H9 (cell line): ENCODE measurements around the gene MROH7. TPM values are rescaled to one million over a fixed set of nuclear protein-coding genes. Genes with fewer than 3 reads are reported as not detected.

ENCODE experiments used
- DNase-seq: peaks from one replicate; pipeline ENCODE4 v3.0.0-alpha.2; 2017
- H2AFZ ChIP-seq: one replicate; pipeline ENCODE4 v1.6.1; 2013; ENCODE audit warnings: mild to moderate bottlenecking, low read length, control low read depth, moderate library complexity
- H2AK5ac ChIP-seq: 2 replicates; pipeline ENCODE4 v1.6.1; 2013; ENCODE audit warnings: low read length, control low read depth, mixed read lengths; ENCODE audit not compliant: insufficient read length
- H2BK120ac ChIP-seq: one replicate; pipeline ENCODE4 v1.6.1; 2013; ENCODE audit warnings: low read depth, mild to moderate bottlenecking, low read length, control low read depth, inconsistent platforms; ENCODE audit not compliant: poor library complexity, severe bottlenecking
- H2BK12ac ChIP-seq: 2 replicates; pipeline ENCODE4 v1.6.1; 2013; ENCODE audit warnings: low read length, control low read depth, mixed read lengths, low read depth; ENCODE audit not compliant: insufficient read length
- H2BK15ac ChIP-seq: 2 replicates; pipeline ENCODE4 v1.6.1; 2013; ENCODE audit warnings: low read depth, low read length, control low read depth
- H2BK20ac ChIP-seq: one replicate; pipeline ENCODE4 v1.6.1; 2013; ENCODE audit warnings: low read depth, mild to moderate bottlenecking, low read length, control low read depth, inconsistent platforms; ENCODE audit not compliant: poor library complexity, severe bottlenecking
- H2BK5ac ChIP-seq: 2 replicates; pipeline ENCODE4 v1.6.1; 2013; ENCODE audit warnings: low read length, control low read depth, mixed read lengths; ENCODE audit not compliant: insufficient read length
- H3K14ac ChIP-seq: 2 replicates; pipeline ENCODE4 v1.6.1; 2013; ENCODE audit warnings: low read length, control low read depth; ENCODE audit not compliant: insufficient read depth
- H3K18ac ChIP-seq: 2 replicates; pipeline ENCODE4 v1.6.1; 2013; ENCODE audit warnings: low read depth, mild to moderate bottlenecking, mixed read lengths, low read length, control low read depth; ENCODE audit not compliant: insufficient read length
- H3K23ac ChIP-seq: 2 replicates; pipeline ENCODE4 v1.6.1; 2013; ENCODE audit warnings: low read length, control low read depth, mixed read lengths, low read depth; ENCODE audit not compliant: insufficient read length
- H3K23me2 ChIP-seq: 2 replicates; pipeline ENCODE4 v1.6.1; 2013; ENCODE audit warnings: low read depth, mild to moderate bottlenecking, mixed read lengths, low read length, control low read depth; ENCODE audit not compliant: insufficient read length, poor library complexity, severe bottlenecking
- H3K27ac ChIP-seq: 2 replicates; pipeline ENCODE4 v1.5.1; 2013; ENCODE audit warnings: low read length, control low read depth, mixed read lengths, low read depth; ENCODE audit not compliant: insufficient read length
- H3K27me3 ChIP-seq: 2 replicates; pipeline ENCODE4 v1.6.1; 2013; ENCODE audit warnings: low read length, control low read depth, inconsistent platforms; ENCODE audit not compliant: insufficient read depth
- H3K4ac ChIP-seq: 2 replicates; pipeline ENCODE4 v1.6.1; 2013; ENCODE audit warnings: low read depth, mild to moderate bottlenecking, control low read depth, inconsistent platforms, low read length, moderate library complexity
- H3K4me1 ChIP-seq: 2 replicates; pipeline ENCODE4 v1.6.1; 2013; ENCODE audit warnings: low read length, control low read depth, inconsistent platforms; ENCODE audit not compliant: insufficient read depth
- H3K4me2 ChIP-seq: 2 replicates; pipeline ENCODE4 v1.6.1; 2013; ENCODE audit warnings: low read length, control low read depth, mixed read lengths; ENCODE audit not compliant: insufficient read length, insufficient read depth
- H3K56ac ChIP-seq: 2 replicates; pipeline ENCODE4 v1.6.1; 2013; ENCODE audit warnings: low read depth, mild to moderate bottlenecking, mixed read lengths, low read length, control low read depth; ENCODE audit not compliant: insufficient read length
- H3K79me1 ChIP-seq: 2 replicates; pipeline ENCODE4 v1.6.1; 2013; ENCODE audit warnings: low read depth, mild to moderate bottlenecking, moderate library complexity, low read length, control low read depth, inconsistent platforms; ENCODE audit not compliant: insufficient read depth, poor library complexity, severe bottlenecking
- H3K79me2 ChIP-seq: 2 replicates; pipeline ENCODE4 v1.6.1; 2013; ENCODE audit warnings: low read length, control low read depth, inconsistent platforms; ENCODE audit not compliant: insufficient read depth
- H3K9ac ChIP-seq: 2 replicates; pipeline ENCODE4 v1.6.1; 2013; ENCODE audit warnings: low read length, control low read depth, mixed read lengths; ENCODE audit not compliant: insufficient read length; ENCODE audit errors: extremely low read depth
- H3K9me3 ChIP-seq: one replicate; pipeline ENCODE4 v1.6.1; 2013; ENCODE audit warnings: low read depth, low read length, inconsistent platforms; ENCODE audit not compliant: control insufficient read depth
- H3T11ph ChIP-seq: one replicate; pipeline ENCODE4 v1.6.1; 2013; ENCODE audit warnings: mild to moderate bottlenecking, low read length, control low read depth, inconsistent platforms
- H4K20me1 ChIP-seq: one replicate; pipeline ENCODE4 v1.6.1; 2013; ENCODE audit not compliant: control insufficient read depth, insufficient read length, insufficient read depth
- H4K5ac ChIP-seq: 2 replicates; pipeline ENCODE4 v1.6.1; 2013; ENCODE audit warnings: low read depth, mild to moderate bottlenecking, mixed read lengths, low read length, control low read depth; ENCODE audit not compliant: insufficient read length
- H4K8ac ChIP-seq: replicated peaks from 2 replicates; pipeline ENCODE4 v1.6.1; 2013; ENCODE audit warnings: low read length, control low read depth, mixed read lengths, low read depth; ENCODE audit not compliant: insufficient read length
- H4K91ac ChIP-seq: 2 replicates; pipeline ENCODE4 v1.6.1; 2013; ENCODE audit warnings: low read depth, mild to moderate bottlenecking, moderate library complexity, mixed read lengths, low read length, control low read depth; ENCODE audit not compliant: insufficient read length
- H3K27ac Mint-ChIP-seq, 3 experiments: 2 replicates in 2 of 3; 3 replicates in 1 of 3; pipeline ENCODE4 v1.8.0; 2020 to 2021; ENCODE audit warnings: mixed read lengths in 3 of 3, mild to moderate bottlenecking in 1 of 3, moderate library complexity in 1 of 3
- H3K27me3 Mint-ChIP-seq: 2 replicates; pipeline ENCODE4 v1.8.0; 2021; ENCODE audit warnings: low read depth, mild to moderate bottlenecking, moderate library complexity, mixed read lengths
- H3K36me3 Mint-ChIP-seq, 3 experiments: 2 replicates in 2 of 3; 3 replicates in 1 of 3; pipeline ENCODE4 v1.8.0; 2020 to 2021; ENCODE audit warnings: low read depth in 3 of 3, mixed read lengths in 3 of 3; ENCODE audit not compliant: insufficient read depth in 1 of 3
- H3K4me1 Mint-ChIP-seq, 2 experiments: 2 replicates each; pipeline ENCODE4 v1.8.0; 2020; ENCODE audit warnings: mixed read lengths in 2 of 2
- H3K4me3 Mint-ChIP-seq, 2 experiments: 2 replicates in 1 of 2; 3 replicates in 1 of 2; pipeline ENCODE4 v1.8.0; 2020 to 2021; ENCODE audit warnings: mild to moderate bottlenecking in 2 of 2, mixed read lengths in 2 of 2, moderate library complexity in 1 of 2
- H3K9me3 Mint-ChIP-seq, 2 experiments: 2 replicates in 1 of 2; 3 replicates in 1 of 2; pipeline ENCODE4 v1.8.0; 2020; ENCODE audit warnings: mild to moderate bottlenecking in 2 of 2, mixed read lengths in 2 of 2, moderate library complexity in 1 of 2
- WGBS: extraction: QIAGEN DNeasy Blood & Tissue Kit; methylation state at CpG from one replicate; pipeline ENCODE4 v1.1.7; 2013; ENCODE audit warnings: missing lambda C conversion rate, low lambda C conversion rate, mixed read lengths; ENCODE audit not compliant: insufficient read length; ENCODE audit errors: extremely low coverage; 5-methylcytosine and 5-hydroxymethylcytosine counted together
- total RNA-seq: library from RNA; stranded (reverse); gene quantifications from 2 replicates; pipeline ENCODE4 v1.2.1, GENCODE V29; 2021
- TF ChIP-seq, protein P1 (sequence below): fragments of 200-600 bp; sonication (generic); conservative IDR thresholded peaks from 3 replicates; pipeline ENCODE4 v1.8.0; 2021; ENCODE audit warnings: antibody characterized with exemption, mild to moderate bottlenecking

Gene MROH7
- total RNA-seq, 1 experiment from 2014 or later = 0.09 TPM

DNA sequence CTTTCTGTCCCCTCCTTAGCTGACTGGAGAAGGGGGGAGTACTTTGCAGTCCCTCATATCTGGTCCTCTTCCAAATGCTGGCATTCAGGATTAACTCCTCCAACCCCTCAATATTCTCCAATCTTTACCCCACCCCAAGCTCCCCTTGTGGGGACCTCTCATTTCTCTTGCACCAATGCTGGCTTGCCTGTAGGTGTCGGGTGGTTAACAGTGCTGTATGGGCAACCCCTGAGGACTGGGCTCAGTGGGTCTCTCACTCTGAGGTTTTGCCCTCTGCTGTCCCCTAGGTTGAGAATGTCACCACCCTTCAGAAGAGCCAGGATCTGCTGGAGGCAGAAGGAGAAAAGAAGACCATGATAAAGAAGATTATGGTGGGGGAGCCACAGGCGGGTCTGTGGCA lies 27.0 kb downstream of the MROH7 start:
- H2BK12ac ChIP-seq = no peak overlapping the region
- no peak overlapping the region for H2BK15ac ChIP-seq
- H2AK5ac ChIP-seq = no peak overlapping the region
- Mint-ChIP-seq H3K27me3 (peaks cover 4% of the 10 kb centered on the region; the same call in 1 of the 2 replicates), H3K4me1 (no peaks in the 10 kb centered on the region; a peak in 2 of 4 replicates), H3K9me3 (no peaks in the 10 kb centered on the region), H3K27ac (no peak overlapping the region; a peak in 1 of 7 replicates), H3K36me3 (no peaks in the 10 kb centered on the region), H3K4me3 (no peak overlapping the region)
- no peak overlapping the region for H3T11ph ChIP-seq
- no peaks in the 10 kb centered on the region for H3K9me3 ChIP-seq
- H3K23me2 ChIP-seq = no peaks in the 10 kb centered on the region
- H2BK20ac ChIP-seq = no peak overlapping the region
- no peak overlapping the region for H3K18ac ChIP-seq
- no peak overlapping the region for H3K23ac ChIP-seq
- H3K4me2 ChIP-seq = no peak overlapping the region
- no peak overlapping the region for H3K4ac ChIP-seq
- H3K14ac ChIP-seq = no peak overlapping the region
- H4K5ac ChIP-seq = no peak overlapping the region
- no peak overlapping the region for H3K27ac ChIP-seq
- H3K56ac ChIP-seq = no peak overlapping the region
- H2BK5ac ChIP-seq = no peak overlapping the region
- DNase-seq = no peak
- no peaks in the 10 kb centered on the region for H3K79me2 ChIP-seq
- WGBS = no CpG with 5 or more reads among the region's 2 CpGs
- no peak overlapping the region for H4K8ac ChIP-seq
- no peak overlapping the region for H3K9ac ChIP-seq
- H3K79me1 ChIP-seq = no peaks in the 10 kb centered on the region
- H3K4me1 ChIP-seq = no peaks in the 10 kb centered on the region
- H2AFZ ChIP-seq = no peak overlapping the region
- H2BK120ac ChIP-seq = no peak overlapping the region
- no peaks in the 10 kb centered on the region for H3K27me3 ChIP-seq
- no peaks in the 10 kb centered on the region for H4K20me1 ChIP-seq
- TF ChIP-seq, protein P1, sequence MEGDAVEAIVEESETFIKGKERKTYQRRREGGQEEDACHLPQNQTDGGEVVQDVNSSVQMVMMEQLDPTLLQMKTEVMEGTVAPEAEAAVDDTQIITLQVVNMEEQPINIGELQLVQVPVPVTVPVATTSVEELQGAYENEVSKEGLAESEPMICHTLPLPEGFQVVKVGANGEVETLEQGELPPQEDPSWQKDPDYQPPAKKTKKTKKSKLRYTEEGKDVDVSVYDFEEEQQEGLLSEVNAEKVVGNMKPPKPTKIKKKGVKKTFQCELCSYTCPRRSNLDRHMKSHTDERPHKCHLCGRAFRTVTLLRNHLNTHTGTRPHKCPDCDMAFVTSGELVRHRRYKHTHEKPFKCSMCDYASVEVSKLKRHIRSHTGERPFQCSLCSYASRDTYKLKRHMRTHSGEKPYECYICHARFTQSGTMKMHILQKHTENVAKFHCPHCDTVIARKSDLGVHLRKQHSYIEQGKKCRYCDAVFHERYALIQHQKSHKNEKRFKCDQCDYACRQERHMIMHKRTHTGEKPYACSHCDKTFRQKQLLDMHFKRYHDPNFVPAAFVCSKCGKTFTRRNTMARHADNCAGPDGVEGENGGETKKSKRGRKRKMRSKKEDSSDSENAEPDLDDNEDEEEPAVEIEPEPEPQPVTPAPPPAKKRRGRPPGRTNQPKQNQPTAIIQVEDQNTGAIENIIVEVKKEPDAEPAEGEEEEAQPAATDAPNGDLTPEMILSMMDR = peak; percentile 39
- H4K91ac ChIP-seq = no peak overlapping the region
